Central memory CD4-positive, alpha-beta T cell (primary cell): Measurements from ENCODE around the gene EPC1.
"Not testable (repeated sequence)": the region's sequence is repeated elsewhere in the genome, so short reads cannot be mapped to it uniquely, and the experiment has no call there.

Experiments used
- DNase-seq: peaks from one replicate; pipeline ENCODE4 v3.0.0; 2022

EPC1 gene

GRCh38 chr10:32372000-32372875, 25.3 kb upstream of the EPC1 start:
- DNase-seq: no peak

GRCh38 chr10:32371101-32371500, 24.1 kb upstream of the EPC1 start:
- DNase-seq: no peak

GRCh38 chr10:32367793-32368453, 21.0 kb upstream of the EPC1 start:
- peak; percentile 74 for DNase-seq

- no peak for DNase-seq
Observed at GRCh38 chr10:32366588-32366987, 19.6 kb upstream of the EPC1 start.

GRCh38 chr10:32366111-32366510, 19.2 kb upstream of the EPC1 start:
- DNase-seq: no peak

- not testable (repeated sequence) for DNase-seq
Observed at GRCh38 chr10:32365404-32365803, 18.4 kb upstream of the EPC1 start.

GRCh38 chr10:32362571-32362970, 15.6 kb upstream of the EPC1 start:
- DNase-seq: no peak

GRCh38 chr10:32360884-32361283, 13.9 kb upstream of the EPC1 start:
- DNase-seq: no peak

- no peak for DNase-seq
Observed at GRCh38 chr10:32360241-32360640, 13.3 kb upstream of the EPC1 start.

- DNase-seq: peak; percentile 65
Observed at GRCh38 chr10:32357056-32357735, 10.2 kb upstream of the EPC1 start.

- not testable (repeated sequence) for DNase-seq
Observed at GRCh38 chr10:32354690-32355089, 7.7 kb upstream of the EPC1 start.

GRCh38 chr10:32350811-32351350, 3.9 kb upstream of the EPC1 start:
- no peak for DNase-seq

- no peak for DNase-seq
Observed at GRCh38 chr10:32349968-32350738, 3.2 kb upstream of the EPC1 start.

GRCh38 chr10:32349199-32349585, 2.2 kb upstream of the EPC1 start:
- DNase-seq: no peak

GRCh38 chr10:32348297-32349198, 1.6 kb upstream of the EPC1 start:
- DNase-seq: no peak

GRCh38 chr10:32347363-32348022, 535 bp upstream of the EPC1 start:
- no peak for DNase-seq

GRCh38 chr10:32346134-32346550, 816 bp downstream of the EPC1 start:
- peak; percentile 97 for DNase-seq

- no peak for DNase-seq
Observed at GRCh38 chr10:32341596-32341995, 5.4 kb downstream of the EPC1 start.

GRCh38 chr10:32340596-32341180, 6.3 kb downstream of the EPC1 start:
- no peak for DNase-seq

- no peak for DNase-seq
Observed at GRCh38 chr10:32338262-32338661, 8.7 kb downstream of the EPC1 start.
